Naive thymus-derived CD4-positive, alpha-beta T cell (primary cell): ENCODE data around the gene BACE2. TPM values are rescaled to one million over a fixed set of nuclear protein-coding genes. Genes with fewer than 3 reads are reported as not detected.
"Not testable (repeated sequence)": the region's sequence is repeated elsewhere in the genome, so short reads cannot be mapped to it uniquely, and the experiment has no call there.

Source experiments
- ATAC-seq: fragments of 150-1000 bp; cut with Tn5 transposase; 2 replicates; pipeline ENCODE4 v1.10.0; 2021; ENCODE audit warnings: mild to moderate bottlenecking, moderate library complexity
- CTCF ChIA-PET: fragments of 350-600 bp; sonication (Branson Sonifier 250); formaldehyde crosslinking; loops from one replicate; lab custom pipeline; 2021; ENCODE audit warnings: antibody characterized with exemption; lab: Charles Lee
- POLR2A ChIA-PET: fragments of 350-600 bp; sonication (Branson Sonifier 250); formaldehyde crosslinking; loops from one replicate; lab custom pipeline; 2021; ENCODE audit warnings: antibody characterized with exemption, inconsistent platforms; lab: Charles Lee
- DNase-seq, 9 donors: peaks; one replicate each; pipeline versions ENCODE4 v3.0.0 to v3.0.0-alpha.2; 2020 to 2022; ENCODE audit warnings: mixed read lengths in 1 of 9
- H3K27ac ChIP-seq: one replicate; pipeline ENCODE4 v1.7.0; 2013; ENCODE audit warnings: mild to moderate bottlenecking, low read depth, low read length, moderate library complexity
- H3K27me3 ChIP-seq, 2 donors: one replicate each; pipeline ENCODE4 v1.7.0; 2013; ENCODE audit warnings: low read length in 2 of 2, mild to moderate bottlenecking in 2 of 2, moderate library complexity in 2 of 2; ENCODE audit not compliant: control insufficient read depth in 2 of 2, insufficient read depth in 2 of 2
- H3K36me3 ChIP-seq, 3 experiments: 1 replicate in 2 of 3; 2 replicates in 1 of 3; pipeline ENCODE4 v1.7.0; 2013; ENCODE audit warnings: low read length in 3 of 3, mild to moderate bottlenecking in 3 of 3, moderate library complexity in 1 of 3; ENCODE audit not compliant: insufficient read depth in 3 of 3, control insufficient read depth in 2 of 3
- H3K4me1 ChIP-seq, 2 donors: one replicate each; pipeline ENCODE4 v1.7.0; 2013; ENCODE audit warnings: low read length in 2 of 2, mild to moderate bottlenecking in 2 of 2, moderate library complexity in 1 of 2; ENCODE audit not compliant: control insufficient read depth in 2 of 2, insufficient read depth in 2 of 2
- H3K4me3 ChIP-seq: 2 replicates; pipeline ENCODE4 v1.7.0; 2013; ENCODE audit warnings: mild to moderate bottlenecking, low read length
- H3K9me3 ChIP-seq, 3 experiments: 1 replicate in 2 of 3; 2 replicates in 1 of 3; pipeline ENCODE4 v1.7.0; 2013; ENCODE audit warnings: low read length in 3 of 3; ENCODE audit not compliant: control insufficient read depth in 2 of 3
- H3K27ac Mint-ChIP-seq, 9 donors: one replicate each; pipeline ENCODE4 v1.8.0; 2020 to 2022; ENCODE audit warnings: mixed read lengths in 9 of 9, mild to moderate bottlenecking in 8 of 9, moderate library complexity in 5 of 9, inconsistent platforms in 2 of 9
- H3K27me3 Mint-ChIP-seq, 5 donors: one replicate each; pipeline ENCODE4 v1.8.0; 2021 to 2022; ENCODE audit warnings: mixed read lengths in 5 of 5, mild to moderate bottlenecking in 1 of 5
- H3K36me3 Mint-ChIP-seq, 5 donors: one replicate each; pipeline ENCODE4 v1.8.0; 2020 to 2022; ENCODE audit warnings: mixed read lengths in 5 of 5, mild to moderate bottlenecking in 3 of 5, inconsistent platforms in 1 of 5
- H3K4me1 Mint-ChIP-seq, 7 donors: one replicate each; pipeline ENCODE4 v1.8.0; 2020 to 2022; ENCODE audit warnings: mixed read lengths in 7 of 7, mild to moderate bottlenecking in 3 of 7, inconsistent platforms in 1 of 7
- H3K4me3 Mint-ChIP-seq, 10 donors: one replicate each; pipeline ENCODE4 v1.8.0; 2020 to 2022; ENCODE audit warnings: mild to moderate bottlenecking in 10 of 10, mixed read lengths in 10 of 10, moderate library complexity in 6 of 10, inconsistent platforms in 2 of 10
- H3K9me3 Mint-ChIP-seq, 11 donors: one replicate each; pipeline ENCODE4 v1.8.0; 2020 to 2022; ENCODE audit warnings: mixed read lengths in 11 of 11, mild to moderate bottlenecking in 4 of 11, inconsistent platforms in 1 of 11, moderate library complexity in 1 of 11
- intact Hi-C, 2 donors: fragments of 100-400 bp; cut with micrococcal nuclease; formaldehyde crosslinking; loops; one replicate each; pipeline ENCODE4 v1.15.1; 2023
- polyA plus RNA-seq, 2 donors: library from polyadenylated mRNA; unstranded; fragments of 300-500 nt; fragmentation: Illumina TruSeq; gene quantifications; one replicate each; pipeline ENCODE4 v1.2.3, GENCODE V29; 2021
- total RNA-seq, 6 experiments: library from RNA in 5 of 6; stranded (reverse) in 5 of 6; gene quantifications; 1 replicate in 5 of 6; 2 replicates in 1 of 6; pipeline ENCODE4 v1.2.3 and lab custom pipeline; 2021 to 2026

BACE2 gene
- total and polyA plus RNA-seq, 7 experiments from 2014 or later, result 0.03 to 3.6 (median 1.1) TPM; not detected in 1

GRCh38 chr21:41304068-41304720, 136.2 kb downstream of the BACE2 start:
- Mint-ChIP-seq H3K27me3 (peaks cover 0 to 22% (median 0%) of the 10 kb centered on the region in 5 donors), H3K9me3 (peaks cover 0 to 13% (median 2%) of the 10 kb centered on the region in 11 donors), H3K27ac (no peak overlapping the region), H3K36me3 (no peaks in the 10 kb centered on the region), H3K4me3 (no peak overlapping the region), H3K4me1 (peaks cover 0 to 12% (median 0%) of the 10 kb centered on the region in 7 donors)
- H3K27me3 ChIP-seq, result peaks cover 0 to 3% of the 10 kb centered on the region in 2 donors
- ChIA-PET CTCF (no interaction called here), POLR2A (no interaction called here)
- DNase-seq (no peak), ATAC-seq (no peak)
- H3K36me3 ChIP-seq, result no peaks in the 10 kb centered on the region
- H3K4me3 ChIP-seq, result no peak overlapping the region
- H3K9me3 ChIP-seq, result no peaks in the 10 kb centered on the region
- no peak overlapping the region for H3K27ac ChIP-seq
- no peaks in the 10 kb centered on the region for H3K4me1 ChIP-seq
- intact Hi-C loops, result no loop called here

- Histone ChIP-seq H3K27ac (no peak overlapping the region), H3K9me3 (no peaks in the 10 kb centered on the region), H3K27me3 (peaks cover 0 to under 1% of the 10 kb centered on the region in 2 donors), H3K4me3 (no peak overlapping the region), H3K36me3 (no peaks in the 10 kb centered on the region), H3K4me1 (no peaks in the 10 kb centered on the region)
- H3K9me3 Mint-ChIP-seq, result peaks cover 0 to 8% (median 2%) of the 10 kb centered on the region in 11 donors
- intact Hi-C loops, result no loop called here
- CTCF ChIA-PET, result no interaction called here
- no peak overlapping the region for H3K4me3 Mint-ChIP-seq
- H3K36me3 Mint-ChIP-seq, result no peaks in the 10 kb centered on the region
- POLR2A ChIA-PET, result no interaction called here
- H3K27ac Mint-ChIP-seq, result no peak overlapping the region
- H3K27me3 Mint-ChIP-seq, result peaks cover 0 to 28% (median 9%) of the 10 kb centered on the region in 5 donors
- no peak for DNase-seq
- no peak for ATAC-seq
- H3K4me1 Mint-ChIP-seq, result peaks cover 0 to 12% (median 0%) of the 10 kb centered on the region in 7 donors
Observed at GRCh38 chr21:41307219-41307618, 139.3 kb downstream of the BACE2 start.

GRCh38 chr21:41313285-41314164, 145.6 kb downstream of the BACE2 start:
- H3K36me3 Mint-ChIP-seq, POLR2A ChIA-PET, H3K27ac ChIP-seq, H3K9me3 Mint-ChIP-seq, intact Hi-C loops, DNase-seq, H3K4me3 Mint-ChIP-seq, CTCF ChIA-PET, H3K27ac Mint-ChIP-seq, H3K27me3 ChIP-seq, H3K4me1 ChIP-seq, H3K9me3 ChIP-seq, ATAC-seq, H3K4me3 ChIP-seq, H3K36me3 ChIP-seq: not testable (repeated sequence)
- Mint-ChIP-seq H3K27me3 (peaks cover 36 to 57% (median 40%) of the 10 kb centered on the region in 5 donors), H3K4me1 (peaks cover 0 to 22% (median 4%) of the 10 kb centered on the region in 7 donors)

- peak overlapping the region in 7 of 10 donors; percentile 7 to 77 (median 50) for H3K4me3 Mint-ChIP-seq
Observed at GRCh38 chr21:41315726-41316125, 147.8 kb downstream of the BACE2 start.

GRCh38 chr21:41316200-41317062, 148.5 kb downstream of the BACE2 start, which contains the start of gene FAM3B:
Gene FAM3B (plus strand): TSS chr21:41316801. CDS start chr21:41316880, 79 bp downstream.
- no peaks in the 10 kb centered on the region for H3K36me3 ChIP-seq
- Mint-ChIP-seq H3K9me3 (peaks cover 0 to 2% (median 0%) of the 10 kb centered on the region in 11 donors), H3K36me3 (no peaks in the 10 kb centered on the region), H3K27ac (peak within 1 kb of the TSS in 1 of 9 donors; percentile 30), H3K4me3 (peak within 1 kb of the TSS in 9 of 10 donors; percentile 41 to 79 (median 62)), H3K4me1 (peaks cover 0 to 30% (median 10%) of the 10 kb centered on the region in 7 donors), H3K27me3 (peaks cover 29 to 64% (median 41%) of the 10 kb centered on the region in 5 donors)
- ChIA-PET POLR2A (interaction anchor here (0.9 kb wide), 1 partner anchor 54 kb away, joined by 4 read pairs; no protein-coding TSS in a partner anchor), CTCF (no interaction called here)
- ATAC-seq (no peak), DNase-seq (no peak)
- no peaks in the 10 kb centered on the region for H3K27me3 ChIP-seq
- intact Hi-C loops, result no loop called here
- no peak within 1 kb of the TSS for H3K27ac ChIP-seq
- peaks cover 0 to 4% of the 10 kb centered on the region in 2 donors for H3K4me1 ChIP-seq
- no peaks in the 10 kb centered on the region for H3K9me3 ChIP-seq
- H3K4me3 ChIP-seq, result no peak within 1 kb of the TSS

More at GRCh38 chr21:41315726-41316125, 147.8 kb downstream of the BACE2 start:
- Mint-ChIP-seq H3K36me3 (no peaks in the 10 kb centered on the region), H3K4me1 (peaks cover 0 to 23% (median 5%) of the 10 kb centered on the region in 7 donors), H3K9me3 (peaks cover 0 to 2% (median 0%) of the 10 kb centered on the region in 11 donors), H3K27ac (peak overlapping the region in 1 of 9 donors; percentile 30), H3K27me3 (peaks cover 29 to 63% (median 41%) of the 10 kb centered on the region in 5 donors)
- ATAC-seq, result no peak
- H3K27me3 ChIP-seq, result no peaks in the 10 kb centered on the region
- H3K4me1 ChIP-seq, result no peaks in the 10 kb centered on the region
- ChIA-PET POLR2A (no interaction called here), CTCF (no interaction called here)
- no peak overlapping the region for H3K4me3 ChIP-seq
- H3K9me3 ChIP-seq, result no peaks in the 10 kb centered on the region
- no peak for DNase-seq
- H3K27ac ChIP-seq, result no peak overlapping the region
- H3K36me3 ChIP-seq, result no peaks in the 10 kb centered on the region
- intact Hi-C loops, result no loop called here

- intact Hi-C loops, result no loop called here
- ATAC-seq (no peak), DNase-seq (no peak)
- Histone ChIP-seq H3K4me1 (peaks cover 0 to 8% of the 10 kb centered on the region in 2 donors), H3K27me3 (no peaks in the 10 kb centered on the region), H3K27ac (no peak overlapping the region), H3K36me3 (no peaks in the 10 kb centered on the region), H3K9me3 (no peaks in the 10 kb centered on the region), H3K4me3 (no peak overlapping the region)
- CTCF ChIA-PET, result no interaction called here
- H3K9me3 Mint-ChIP-seq, result no peaks in the 10 kb centered on the region
- peaks cover 29 to 64% (median 46%) of the 10 kb centered on the region in 5 donors for H3K27me3 Mint-ChIP-seq
- H3K4me3 Mint-ChIP-seq, result peak overlapping the region in 6 of 10 donors; percentile 21 to 77 (median 55)
- no peak overlapping the region for H3K27ac Mint-ChIP-seq
- H3K4me1 Mint-ChIP-seq, result peaks cover 0 to 36% (median 13%) of the 10 kb centered on the region in 7 donors
- POLR2A ChIA-PET, result no interaction called here
- H3K36me3 Mint-ChIP-seq, result no peaks in the 10 kb centered on the region
Observed at GRCh38 chr21:41317063-41317392, 149.1 kb downstream of the BACE2 start.
